HEK293 (cell line): ENCODE results near the gene NTN3.

Source experiments
- CTCF ChIA-PET: fragments of 350-600 bp; formaldehyde crosslinking; extraction: SDS; loops from one replicate; lab custom pipeline; 2021; ENCODE audit warnings: antibody characterized with exemption; lab: Yijun Ruan, JAX
- POLR2A ChIA-PET: fragments of 300-600 bp; formaldehyde crosslinking; extraction: SDS; loops from one replicate; lab custom pipeline; 2020; ENCODE audit warnings: antibody characterized with exemption, inconsistent platforms; lab: Yijun Ruan, JAX
- H3K27ac ChIP-seq: fragments of 200-500 bp; sonication (Bioruptor generic); 2 replicates; pipeline ENCODE4 v1.5.1; 2014; ENCODE audit warnings: low read depth, low read length, control low read depth, inconsistent platforms; ENCODE audit errors: extremely low read depth
- H3K36me3 ChIP-seq, 2 experiments: fragments of 200-500 bp in 1 of 2; sonication (Bioruptor generic) in 1 of 2; 1 replicate in 1 of 2; 2 replicates in 1 of 2; pipeline ENCODE4 v1.5.1; 2014 to 2017; ENCODE audit warnings: inconsistent platforms in 2 of 2, low read length in 2 of 2; ENCODE audit not compliant: control insufficient read depth in 2 of 2, insufficient read depth in 1 of 2
- H3K4me1 ChIP-seq: fragments of 200-500 bp; sonication (Bioruptor generic); 2 replicates; pipeline ENCODE4 v1.5.1; 2014; ENCODE audit warnings: mild to moderate bottlenecking, low read length, inconsistent platforms; ENCODE audit not compliant: control insufficient read depth, insufficient read depth
- H3K4me3 ChIP-seq: 2 replicates; pipeline ENCODE4 v1.5.1; 2011; ENCODE audit warnings: low read depth, mild to moderate bottlenecking, control low read depth, low read length, moderate library complexity
- H3K9me3 ChIP-seq: fragments of 200-500 bp; sonication (Bioruptor generic); 2 replicates; pipeline ENCODE4 v1.5.1; 2014; ENCODE audit warnings: low read depth, low read length, inconsistent platforms; ENCODE audit not compliant: control insufficient read depth, insufficient read depth
- KLF9 ChIP-seq: fragments of 450-650 bp; formaldehyde crosslinking; IDR thresholded peaks from 2 replicates; pipeline ENCODE4 v1.5.1; 2016; ENCODE audit warnings: missing biosample characterization, missing genetic modification characterization, low read depth
- YY1 ChIP-seq: fragments of 450-650 bp; formaldehyde crosslinking; IDR thresholded peaks from 2 replicates; pipeline ENCODE4 v1.5.1; 2018; ENCODE audit warnings: missing biosample characterization, missing genetic modification characterization
- ZFP41 ChIP-seq: fragments of 450-650 bp; formaldehyde crosslinking; IDR thresholded peaks from 2 replicates; pipeline ENCODE4 v1.5.1; 2016; ENCODE audit warnings: missing biosample characterization, missing genetic modification characterization, borderline replicate concordance
- ZNF221 ChIP-seq: fragments of 450-650 bp; formaldehyde crosslinking; IDR thresholded peaks from 2 replicates; pipeline ENCODE4 v1.5.1; 2017; ENCODE audit warnings: missing biosample characterization, missing genetic modification characterization, borderline replicate concordance
- ZNF239 ChIP-seq: fragments of 450-650 bp; formaldehyde crosslinking; IDR thresholded peaks from 2 replicates; pipeline ENCODE4 v1.5.1; 2016; ENCODE audit warnings: missing biosample characterization, missing genetic modification characterization
- ZNF292 ChIP-seq: fragments of 450-650 bp; formaldehyde crosslinking; IDR thresholded peaks from 2 replicates; pipeline ENCODE4 v1.5.1; 2016; ENCODE audit warnings: low read depth, missing biosample characterization, missing genetic modification characterization, borderline replicate concordance
- ZNF366 ChIP-seq: fragments of 450-650 bp; formaldehyde crosslinking; conservative IDR thresholded peaks from 2 replicates; pipeline ENCODE4 v1.5.1; 2016; ENCODE audit warnings: missing biosample characterization, missing genetic modification characterization
- ZNF391 ChIP-seq: fragments of 450-650 bp; formaldehyde crosslinking; IDR thresholded peaks from 2 replicates; pipeline ENCODE4 v1.5.1; 2016; ENCODE audit warnings: low read depth, missing biosample characterization, missing genetic modification characterization, borderline replicate concordance
- ZNF416 ChIP-seq: fragments of 450-650 bp; formaldehyde crosslinking; IDR thresholded peaks from 2 replicates; pipeline ENCODE4 v1.5.1; 2016; ENCODE audit warnings: missing biosample characterization, missing genetic modification characterization
- ZNF423 ChIP-seq: fragments of 450-650 bp; formaldehyde crosslinking; IDR thresholded peaks from 2 replicates; pipeline ENCODE4 v1.5.1; 2016; ENCODE audit warnings: missing biosample characterization, missing genetic modification characterization
- ZNF549 ChIP-seq: fragments of 450-650 bp; IDR thresholded peaks from 2 replicates; pipeline ENCODE4 v1.5.1; 2018; ENCODE audit warnings: missing biosample characterization, missing genetic modification characterization, mild to moderate bottlenecking, inconsistent platforms, moderate library complexity
- ZNF561 ChIP-seq: fragments of 450-650 bp; IDR thresholded peaks from 2 replicates; pipeline ENCODE4 v1.5.1; 2018; ENCODE audit warnings: missing biosample characterization, missing genetic modification characterization, borderline replicate concordance
- ZNF629 ChIP-seq: fragments of 450-650 bp; formaldehyde crosslinking; IDR thresholded peaks from 2 replicates; pipeline ENCODE4 v1.5.1; 2017; ENCODE audit warnings: missing biosample characterization, missing genetic modification characterization
- TF ChIP-seq, protein P1 (sequence below): fragments of 450-650 bp; formaldehyde crosslinking; IDR thresholded peaks from 2 replicates; pipeline ENCODE4 v1.5.1; 2017; ENCODE audit warnings: missing biosample characterization, missing genetic modification characterization
- TF ChIP-seq, protein P2 (sequence below): fragments of 450-650 bp; formaldehyde crosslinking; conservative IDR thresholded peaks from 2 replicates; pipeline ENCODE4 v1.5.1; 2016; ENCODE audit warnings: low read depth, missing biosample characterization, missing genetic modification characterization
- TF ChIP-seq, protein P3 (sequence below): fragments of 450-650 bp; formaldehyde crosslinking; IDR thresholded peaks from 2 replicates; pipeline ENCODE4 v1.5.1; 2016; ENCODE audit warnings: missing biosample characterization, missing genetic modification characterization

Gene NTN3

DNA sequence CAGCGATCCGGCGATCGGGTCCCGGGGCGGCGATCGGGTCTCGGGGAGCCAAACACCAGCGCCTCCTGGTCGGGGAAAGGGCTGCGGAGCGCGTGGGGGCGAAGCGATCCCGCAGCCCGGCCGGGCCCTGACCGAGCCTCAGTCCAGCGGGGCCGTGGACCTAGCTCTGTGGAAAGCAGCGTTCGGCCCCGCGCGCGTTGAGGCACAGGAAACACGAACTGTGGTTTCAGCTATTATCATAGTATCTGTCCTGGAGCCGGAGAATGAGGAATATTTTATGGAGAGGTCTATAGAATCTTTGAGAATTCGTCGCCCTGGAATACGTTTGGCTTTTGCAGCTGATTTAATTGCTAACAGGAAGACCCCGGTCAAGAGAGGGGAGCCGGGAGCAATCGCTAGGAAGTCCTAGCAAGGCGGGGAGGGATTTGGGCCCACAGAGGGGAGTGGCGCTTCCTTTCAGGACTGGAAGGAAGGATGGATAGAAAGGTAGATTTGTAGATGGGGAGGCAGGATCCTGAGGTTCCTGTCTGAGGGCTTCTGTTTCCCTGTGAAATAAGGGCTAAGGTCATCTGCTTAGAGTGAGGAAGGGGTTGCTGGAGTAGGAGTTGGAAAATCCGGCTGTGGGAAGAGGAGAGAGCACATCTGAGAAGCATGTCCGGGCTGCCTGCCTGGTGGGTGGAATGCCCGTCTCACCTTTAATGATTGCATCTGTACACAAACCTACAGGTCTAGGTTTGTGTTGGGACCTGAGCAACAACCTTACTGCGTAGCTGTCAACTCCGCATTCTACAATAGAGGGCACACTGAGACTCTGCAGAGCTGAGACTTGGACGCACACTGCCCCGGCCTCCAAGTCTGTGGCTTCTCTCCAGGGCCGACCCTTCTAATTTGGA, 41.1 kb upstream of the NTN3 start (continued):
- TF ChIP-seq YY1 (tag by site-specific recombination) (0 out of 2 replicates have a peak, but pooled peaks have one; percentile 2), ZNF366 (tag by site-specific recombination) (0 out of 2 replicates have a peak, but pooled peaks have one; percentile 53)

DNA sequence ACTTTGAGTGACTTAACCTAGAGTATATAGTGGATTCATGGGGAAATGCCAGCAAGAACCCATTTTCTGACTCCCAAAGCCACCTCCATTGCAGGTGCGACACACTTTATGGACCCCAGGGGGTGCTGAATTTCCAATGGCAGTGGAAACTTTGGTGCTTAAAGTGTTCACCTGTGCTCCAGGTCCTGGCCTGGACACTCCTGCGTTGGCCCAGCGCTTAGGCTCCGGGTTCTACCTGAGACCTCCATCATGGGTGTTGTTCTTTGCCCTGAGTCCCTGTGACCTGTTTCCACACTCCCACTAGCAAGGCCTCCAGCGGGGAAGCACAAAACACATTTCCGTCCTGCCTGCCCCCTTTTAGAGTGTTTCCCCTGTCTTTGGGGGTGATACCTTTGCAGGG, 38.8 kb upstream of the NTN3 start:
- Histone ChIP-seq H3K4me1 (no peaks in the 10 kb centered on the region; the same call in 1 of the 2 replicates), H3K9me3 (no peaks in the 10 kb centered on the region), H3K4me3 (no peak overlapping the region), H3K36me3 (peaks cover 30 to 58% of the 10 kb centered on the region in 2 experiments; a peak in 2 of 3 replicates), H3K27ac (no peak overlapping the region)
- TF ChIP-seq, protein P1, sequence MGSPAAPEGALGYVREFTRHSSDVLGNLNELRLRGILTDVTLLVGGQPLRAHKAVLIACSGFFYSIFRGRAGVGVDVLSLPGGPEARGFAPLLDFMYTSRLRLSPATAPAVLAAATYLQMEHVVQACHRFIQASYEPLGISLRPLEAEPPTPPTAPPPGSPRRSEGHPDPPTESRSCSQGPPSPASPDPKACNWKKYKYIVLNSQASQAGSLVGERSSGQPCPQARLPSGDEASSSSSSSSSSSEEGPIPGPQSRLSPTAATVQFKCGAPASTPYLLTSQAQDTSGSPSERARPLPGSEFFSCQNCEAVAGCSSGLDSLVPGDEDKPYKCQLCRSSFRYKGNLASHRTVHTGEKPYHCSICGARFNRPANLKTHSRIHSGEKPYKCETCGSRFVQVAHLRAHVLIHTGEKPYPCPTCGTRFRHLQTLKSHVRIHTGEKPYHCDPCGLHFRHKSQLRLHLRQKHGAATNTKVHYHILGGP: no peak
- TF ChIP-seq ZNF221 (tag by site-specific recombination) (no peak), ZNF561 (no peak), ZNF423 (tag by site-specific recombination) (no peak), ZNF549 (tag by site-specific recombination) (no peak), ZNF239 (tag by site-specific recombination) (no peak)
- TF ChIP-seq, protein P2, sequence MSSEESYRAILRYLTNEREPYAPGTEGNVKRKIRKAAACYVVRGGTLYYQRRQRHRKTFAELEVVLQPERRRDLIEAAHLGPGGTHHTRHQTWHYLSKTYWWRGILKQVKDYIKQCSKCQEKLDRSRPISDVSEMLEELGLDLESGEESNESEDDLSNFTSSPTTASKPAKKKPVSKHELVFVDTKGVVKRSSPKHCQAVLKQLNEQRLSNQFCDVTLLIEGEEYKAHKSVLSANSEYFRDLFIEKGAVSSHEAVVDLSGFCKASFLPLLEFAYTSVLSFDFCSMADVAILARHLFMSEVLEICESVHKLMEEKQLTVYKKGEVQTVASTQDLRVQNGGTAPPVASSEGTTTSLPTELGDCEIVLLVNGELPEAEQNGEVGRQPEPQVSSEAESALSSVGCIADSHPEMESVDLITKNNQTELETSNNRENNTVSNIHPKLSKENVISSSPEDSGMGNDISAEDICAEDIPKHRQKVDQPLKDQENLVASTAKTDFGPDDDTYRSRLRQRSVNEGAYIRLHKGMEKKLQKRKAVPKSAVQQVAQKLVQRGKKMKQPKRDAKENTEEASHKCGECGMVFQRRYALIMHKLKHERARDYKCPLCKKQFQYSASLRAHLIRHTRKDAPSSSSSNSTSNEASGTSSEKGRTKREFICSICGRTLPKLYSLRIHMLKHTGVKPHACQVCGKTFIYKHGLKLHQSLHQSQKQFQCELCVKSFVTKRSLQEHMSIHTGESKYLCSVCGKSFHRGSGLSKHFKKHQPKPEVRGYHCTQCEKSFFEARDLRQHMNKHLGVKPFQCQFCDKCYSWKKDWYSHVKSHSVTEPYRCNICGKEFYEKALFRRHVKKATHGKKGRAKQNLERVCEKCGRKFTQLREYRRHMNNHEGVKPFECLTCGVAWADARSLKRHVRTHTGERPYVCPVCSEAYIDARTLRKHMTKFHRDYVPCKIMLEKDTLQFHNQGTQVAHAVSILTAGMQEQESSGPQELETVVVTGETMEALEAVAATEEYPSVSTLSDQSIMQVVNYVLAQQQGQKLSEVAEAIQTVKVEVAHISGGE (tag by site-specific recombination): no peak
- CTCF ChIA-PET: no interaction called here
- POLR2A ChIA-PET: no interaction called here

DNA sequence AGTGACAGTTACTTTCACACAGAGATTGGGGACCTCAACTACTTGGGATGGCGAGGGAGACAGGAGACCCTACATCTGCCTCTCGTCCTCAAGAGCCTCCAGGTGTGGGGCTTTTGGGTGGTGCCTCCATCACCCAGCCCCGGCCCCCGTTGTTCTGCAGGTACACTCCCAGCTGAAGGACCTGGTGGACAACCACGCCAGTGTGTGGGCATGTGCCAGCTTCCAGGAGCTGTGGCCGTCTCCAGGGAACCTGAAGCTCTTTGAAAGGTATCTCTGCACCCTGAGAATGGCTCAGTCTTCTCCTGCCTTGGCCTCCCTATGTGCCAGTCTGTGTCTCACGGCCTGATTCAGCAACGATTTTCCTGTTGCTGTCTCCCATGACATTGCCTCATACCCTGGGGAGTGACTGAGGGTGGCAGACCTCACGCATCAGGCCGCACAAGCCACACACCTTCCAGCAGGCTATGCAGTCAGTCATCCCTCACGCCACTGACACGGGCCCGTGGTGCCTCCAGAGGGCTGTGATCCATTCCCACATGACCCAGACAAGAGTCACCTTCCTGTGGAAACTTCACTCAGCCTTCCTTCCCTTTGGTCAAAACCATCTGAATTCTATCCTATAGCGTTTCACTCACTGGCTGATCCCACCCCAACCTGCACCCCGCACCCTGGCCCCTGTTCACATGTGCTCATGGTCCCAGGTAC, 38.1 kb upstream of the NTN3 start:
- ChIA-PET POLR2A (interaction anchor here (0.6 kb wide), 2 partner anchors 164 to 278 kb away, joined by 4 to 5 read pairs; no protein-coding TSS in a partner anchor), CTCF (interaction anchor here (0.7 kb wide), 1 partner anchor 1468 kb away, joined by 3 read pairs; no protein-coding TSS in a partner anchor)
- Histone ChIP-seq H3K4me3 (no peak overlapping the region), H3K4me1 (no peaks in the 10 kb centered on the region; the same call in 1 of the 2 replicates), H3K36me3 (peaks cover 35 to 65% of the 10 kb centered on the region in 2 experiments; a peak in 2 of 3 replicates), H3K27ac (no peak overlapping the region), H3K9me3 (no peaks in the 10 kb centered on the region)
- no peak for TF ChIP-seq ZNF549 (tag by site-specific recombination)
- no peak for TF ChIP-seq ZNF292 (tag by site-specific recombination)
- no peak for TF ChIP-seq ZNF391
- TF ChIP-seq ZNF416 (tag by site-specific recombination): no peak
- no peak for TF ChIP-seq ZNF629 (tag by site-specific recombination)
- no peak for TF ChIP-seq KLF9 (tag by site-specific recombination)
- TF ChIP-seq ZFP41: no peak
- TF ChIP-seq, protein P3, sequence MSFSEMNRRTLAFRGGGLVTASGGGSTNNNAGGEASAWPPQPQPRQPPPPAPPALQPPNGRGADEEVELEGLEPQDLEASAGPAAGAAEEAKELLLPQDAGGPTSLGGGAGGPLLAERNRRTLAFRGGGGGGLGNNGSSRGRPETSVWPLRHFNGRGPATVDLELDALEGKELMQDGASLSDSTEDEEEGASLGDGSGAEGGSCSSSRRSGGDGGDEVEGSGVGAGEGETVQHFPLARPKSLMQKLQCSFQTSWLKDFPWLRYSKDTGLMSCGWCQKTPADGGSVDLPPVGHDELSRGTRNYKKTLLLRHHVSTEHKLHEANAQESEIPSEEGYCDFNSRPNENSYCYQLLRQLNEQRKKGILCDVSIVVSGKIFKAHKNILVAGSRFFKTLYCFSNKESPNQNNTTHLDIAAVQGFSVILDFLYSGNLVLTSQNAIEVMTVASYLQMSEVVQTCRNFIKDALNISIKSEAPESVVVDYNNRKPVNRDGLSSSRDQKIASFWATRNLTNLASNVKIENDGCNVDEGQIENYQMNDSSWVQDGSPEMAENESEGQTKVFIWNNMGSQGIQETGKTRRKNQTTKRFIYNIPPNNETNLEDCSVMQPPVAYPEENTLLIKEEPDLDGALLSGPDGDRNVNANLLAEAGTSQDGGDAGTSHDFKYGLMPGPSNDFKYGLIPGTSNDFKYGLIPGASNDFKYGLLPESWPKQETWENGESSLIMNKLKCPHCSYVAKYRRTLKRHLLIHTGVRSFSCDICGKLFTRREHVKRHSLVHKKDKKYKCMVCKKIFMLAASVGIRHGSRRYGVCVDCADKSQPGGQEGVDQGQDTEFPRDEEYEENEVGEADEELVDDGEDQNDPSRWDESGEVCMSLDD: no peak
